GM12874 (cell line): ENCODE results near the gene ZNF581.
A peak's percentile ranks its signal among the peaks of the same experiment; 100 is the strongest.

Experiments
- CTCF ChIP-seq: IDR thresholded peaks from 2 replicates; pipeline ENCODE4 v1.5.1; 2011; ENCODE audit warnings: low read depth, mild to moderate bottlenecking, control low read depth, low read length, moderate library complexity; ENCODE audit not compliant: insufficient read depth

Gene ZNF581

GRCh38 chr19:55636723-55637122, 6.7 kb upstream of the ZNF581 start:
- no peak for TF ChIP-seq CTCF

- TF ChIP-seq CTCF, result no peak
These were observed 5.9 kb upstream of the ZNF581 start for GRCh38 chr19:55637534-55637933.

GRCh38 chr19:55638864-55639359, 4.5 kb upstream of the ZNF581 start:
- peak; percentile 76 for TF ChIP-seq CTCF

- TF ChIP-seq CTCF, result peak; percentile 62
These were observed 3.3 kb upstream of the ZNF581 start for GRCh38 chr19:55640043-55640576.

GRCh38 chr19:55640577-55641425, 2.6 kb upstream of the ZNF581 start, which contains the start of gene ZNF580:
ZNF580 (plus strand) TSS chr19:55641002; CDS start chr19:55642509, 1,507 bp downstream.
- no peak for TF ChIP-seq CTCF

GRCh38 chr19:55641426-55642152, 1.9 kb upstream of the ZNF581 start:
- TF ChIP-seq CTCF, result no peak
